Neural progenitor cell (in vitro differentiated cells): ENCODE results near the gene KRTAP5-9.
"Not testable (repeated sequence)": the region's sequence is repeated elsewhere in the genome, so short reads cannot be mapped to it uniquely, and the experiment has no call there.

Experiments used
- EZH2 ChIP-seq: fragments of 200-600 bp; sonication (generic); IDR thresholded peaks from 2 replicates; pipeline ENCODE4 v1.6.1; 2017; ENCODE audit warnings: antibody characterized with exemption, mild to moderate bottlenecking, moderate library complexity
- TF ChIP-seq, protein P1 (sequence below): fragments of 200-600 bp; sonication (generic); IDR thresholded peaks from 2 replicates; pipeline ENCODE4 v1.5.1; 2017; ENCODE audit warnings: antibody characterized with exemption, mild to moderate bottlenecking

DNA sequence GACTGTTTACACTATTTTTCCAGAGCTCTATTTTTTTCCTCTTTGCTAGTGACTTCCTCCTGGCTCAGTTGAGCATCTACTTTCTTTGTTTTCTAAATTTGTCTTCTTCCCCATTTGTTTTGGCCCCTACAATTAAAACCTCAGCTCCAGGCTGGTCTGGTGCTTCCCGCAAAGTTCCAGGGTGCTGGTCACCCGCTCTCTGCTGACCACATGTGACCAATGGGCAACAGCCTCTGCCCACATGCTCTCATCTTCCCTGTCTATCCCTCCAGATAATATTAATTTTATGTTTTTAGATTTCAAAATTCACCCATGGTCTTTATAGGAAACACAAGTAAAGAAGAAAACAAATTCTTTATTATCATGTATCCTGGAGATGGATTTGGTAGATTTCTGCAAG lies 34.7 kb downstream of the KRTAP5-9 start:
- TF ChIP-seq, protein P1, sequence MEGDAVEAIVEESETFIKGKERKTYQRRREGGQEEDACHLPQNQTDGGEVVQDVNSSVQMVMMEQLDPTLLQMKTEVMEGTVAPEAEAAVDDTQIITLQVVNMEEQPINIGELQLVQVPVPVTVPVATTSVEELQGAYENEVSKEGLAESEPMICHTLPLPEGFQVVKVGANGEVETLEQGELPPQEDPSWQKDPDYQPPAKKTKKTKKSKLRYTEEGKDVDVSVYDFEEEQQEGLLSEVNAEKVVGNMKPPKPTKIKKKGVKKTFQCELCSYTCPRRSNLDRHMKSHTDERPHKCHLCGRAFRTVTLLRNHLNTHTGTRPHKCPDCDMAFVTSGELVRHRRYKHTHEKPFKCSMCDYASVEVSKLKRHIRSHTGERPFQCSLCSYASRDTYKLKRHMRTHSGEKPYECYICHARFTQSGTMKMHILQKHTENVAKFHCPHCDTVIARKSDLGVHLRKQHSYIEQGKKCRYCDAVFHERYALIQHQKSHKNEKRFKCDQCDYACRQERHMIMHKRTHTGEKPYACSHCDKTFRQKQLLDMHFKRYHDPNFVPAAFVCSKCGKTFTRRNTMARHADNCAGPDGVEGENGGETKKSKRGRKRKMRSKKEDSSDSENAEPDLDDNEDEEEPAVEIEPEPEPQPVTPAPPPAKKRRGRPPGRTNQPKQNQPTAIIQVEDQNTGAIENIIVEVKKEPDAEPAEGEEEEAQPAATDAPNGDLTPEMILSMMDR: not testable (repeated sequence)
- not testable (repeated sequence) for TF ChIP-seq EZH2
